SK-N-SH treated with all-trans-retinoic acid at 6 μM for 48 hours (cell line): ENCODE results near the gene SEPHS2.

Experiments
- CSDC2 ChIP-seq: fragments of 250-450 bp; sonication (Bioruptor Pico); IDR thresholded peaks from 2 replicates; pipeline ENCODE4 v1.5.0; 2020; ENCODE audit warnings: mild to moderate bottlenecking, moderate library complexity
- ZFP30 ChIP-seq: fragments of 450-650 bp; formaldehyde crosslinking; IDR thresholded peaks from 2 replicates; pipeline ENCODE4 v1.5.0; 2022; ENCODE audit warnings: mild to moderate bottlenecking, moderate library complexity
- TF ChIP-seq, protein P1 (sequence below): fragments of 250-450 bp; sonication (Bioruptor Pico); IDR thresholded peaks from 2 replicates; pipeline ENCODE4 v1.8.0; 2020; ENCODE audit warnings: mild to moderate bottlenecking, moderate library complexity, borderline replicate concordance
- TF ChIP-seq, protein P2 (sequence below): fragments of 250-450 bp; sonication (Bioruptor Pico); IDR thresholded peaks from 2 replicates; pipeline ENCODE4 v1.8.0; 2021; ENCODE audit warnings: low read depth, mild to moderate bottlenecking, moderate library complexity, borderline replicate concordance

DNA sequence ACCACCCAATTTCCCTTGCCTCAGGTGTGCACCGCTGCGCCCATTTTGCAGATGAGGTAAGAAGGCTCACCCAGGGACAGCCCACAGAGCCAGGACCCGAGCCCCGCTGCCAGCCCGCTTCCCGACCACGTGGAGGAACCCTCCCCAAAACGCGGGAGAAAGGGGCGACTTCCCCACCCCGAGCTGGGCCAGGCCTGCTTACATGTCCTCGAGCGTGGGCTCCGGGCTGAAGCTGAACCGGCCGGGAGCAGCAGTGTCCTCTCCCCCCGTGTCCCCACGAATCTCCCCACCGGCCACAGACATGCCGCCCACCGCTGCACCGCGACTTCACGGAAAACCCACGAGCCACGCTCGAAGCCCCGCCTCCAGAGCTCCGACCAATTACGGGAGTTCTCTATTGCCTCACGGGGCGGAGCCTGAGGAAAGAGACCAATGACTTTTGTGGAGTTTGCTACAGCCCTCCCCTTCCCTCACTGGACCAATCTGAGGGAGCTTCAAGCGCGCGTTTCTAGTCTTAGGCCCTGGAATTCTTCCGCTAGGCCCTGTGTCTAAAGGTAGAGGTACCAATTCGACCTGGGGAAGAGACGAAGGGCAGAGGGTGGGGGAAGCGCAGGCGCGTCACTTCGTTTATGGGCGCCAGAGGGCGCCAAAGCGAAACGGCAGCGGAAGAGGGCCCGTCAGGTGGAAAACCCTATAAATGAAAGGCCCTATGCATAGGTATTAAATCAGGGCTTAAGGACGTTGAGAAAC, 15.8 kb downstream of the SEPHS2 start, which contains the start of gene DCTPP1:
- TF ChIP-seq, protein P1, sequence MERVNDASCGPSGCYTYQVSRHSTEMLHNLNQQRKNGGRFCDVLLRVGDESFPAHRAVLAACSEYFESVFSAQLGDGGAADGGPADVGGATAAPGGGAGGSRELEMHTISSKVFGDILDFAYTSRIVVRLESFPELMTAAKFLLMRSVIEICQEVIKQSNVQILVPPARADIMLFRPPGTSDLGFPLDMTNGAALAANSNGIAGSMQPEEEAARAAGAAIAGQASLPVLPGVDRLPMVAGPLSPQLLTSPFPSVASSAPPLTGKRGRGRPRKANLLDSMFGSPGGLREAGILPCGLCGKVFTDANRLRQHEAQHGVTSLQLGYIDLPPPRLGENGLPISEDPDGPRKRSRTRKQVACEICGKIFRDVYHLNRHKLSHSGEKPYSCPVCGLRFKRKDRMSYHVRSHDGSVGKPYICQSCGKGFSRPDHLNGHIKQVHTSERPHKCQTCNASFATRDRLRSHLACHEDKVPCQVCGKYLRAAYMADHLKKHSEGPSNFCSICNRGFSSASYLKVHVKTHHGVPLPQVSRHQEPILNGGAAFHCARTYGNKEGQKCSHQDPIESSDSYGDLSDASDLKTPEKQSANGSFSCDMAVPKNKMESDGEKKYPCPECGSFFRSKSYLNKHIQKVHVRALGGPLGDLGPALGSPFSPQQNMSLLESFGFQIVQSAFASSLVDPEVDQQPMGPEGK (CRISPR knock-in tag) = no peak
- TF ChIP-seq CSDC2 (CRISPR knock-in tag) (no peak; the same call in 1 of the 2 replicates), ZFP30 (no peak)
- TF ChIP-seq, protein P2, sequence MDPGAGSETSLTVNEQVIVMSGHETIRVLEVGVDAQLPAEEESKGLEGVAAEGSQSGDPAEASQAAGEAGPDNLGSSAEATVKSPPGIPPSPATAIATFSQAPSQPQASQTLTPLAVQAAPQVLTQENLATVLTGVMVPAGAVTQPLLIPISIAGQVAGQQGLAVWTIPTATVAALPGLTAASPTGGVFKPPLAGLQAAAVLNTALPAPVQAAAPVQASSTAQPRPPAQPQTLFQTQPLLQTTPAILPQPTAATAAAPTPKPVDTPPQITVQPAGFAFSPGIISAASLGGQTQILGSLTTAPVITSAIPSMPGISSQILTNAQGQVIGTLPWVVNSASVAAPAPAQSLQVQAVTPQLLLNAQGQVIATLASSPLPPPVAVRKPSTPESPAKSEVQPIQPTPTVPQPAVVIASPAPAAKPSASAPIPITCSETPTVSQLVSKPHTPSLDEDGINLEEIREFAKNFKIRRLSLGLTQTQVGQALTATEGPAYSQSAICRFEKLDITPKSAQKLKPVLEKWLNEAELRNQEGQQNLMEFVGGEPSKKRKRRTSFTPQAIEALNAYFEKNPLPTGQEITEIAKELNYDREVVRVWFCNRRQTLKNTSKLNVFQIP (CRISPR knock-in tag) = 0 out of 2 replicates have a peak, but pooled peaks have one; percentile 31
